Measurements from ENCODE around the gene URM1. TPM values are rescaled to one million over a fixed set of nuclear protein-coding genes. Genes with fewer than 3 reads are reported as not detected.
A peak's percentile ranks its signal among the peaks of the same experiment; 100 is the strongest.

The URM1 gene
- total and polyA plus RNA-seq, 10 of the 15 experiments (the other 5 are each of a cell fraction or from before 2014, with no cell fraction given), result 7.9 to 75.8 (median 63.7) TPM

GRCh38 chr9:128412120-128412790, 41.1 kb downstream of the URM1 start:
- in situ Hi-C loops (cut with MboI), result no loop called here
- no peak for FAIRE-seq
- BruUV-seq (replicated peaks), result no TSS peak
- TF ChIP-seq TCF12 (IDR thresholded peaks at IDR 0.05; ENCODE audit: low read depth, low read length) (no peak), YBX1 (IDR thresholded peaks at IDR 0.05) (no peak), YY1 (IDR thresholded peaks at IDR 0.05; ENCODE audit: low read depth, low read length) (peak; percentile 69), NFYB (IDR thresholded peaks at IDR 0.05; ENCODE audit: insufficient read depth, low read depth, low read length) (no peak), CBX3 (IDR thresholded peaks at IDR 0.05; ENCODE audit: borderline replicate concordance, low read depth) (no peak), EED (IDR thresholded peaks at IDR 0.05; ENCODE audit: low read depth) (no peak), PML (IDR thresholded peaks at IDR 0.05; ENCODE audit: low read length) (no peak), CHD2 (IDR thresholded peaks at IDR 0.05; ENCODE audit: borderline replicate concordance, low read depth, low read length) (no peak), BRCA1 (IDR thresholded peaks at IDR 0.05; ENCODE audit: low read depth, low read length) (no peak), ZBED1 (IDR thresholded peaks at IDR 0.05; ENCODE audit: borderline replicate concordance) (no peak), BCLAF1 (IDR thresholded peaks at IDR 0.05) (no peak), POLR2A (IDR thresholded peaks at IDR 0.05; ENCODE audit: low read depth, low read length) (no peak), MAX (IDR thresholded peaks at IDR 0.05; ENCODE audit: low read depth, low read length) (no peak)
- TF ChIP-seq, protein P1, sequence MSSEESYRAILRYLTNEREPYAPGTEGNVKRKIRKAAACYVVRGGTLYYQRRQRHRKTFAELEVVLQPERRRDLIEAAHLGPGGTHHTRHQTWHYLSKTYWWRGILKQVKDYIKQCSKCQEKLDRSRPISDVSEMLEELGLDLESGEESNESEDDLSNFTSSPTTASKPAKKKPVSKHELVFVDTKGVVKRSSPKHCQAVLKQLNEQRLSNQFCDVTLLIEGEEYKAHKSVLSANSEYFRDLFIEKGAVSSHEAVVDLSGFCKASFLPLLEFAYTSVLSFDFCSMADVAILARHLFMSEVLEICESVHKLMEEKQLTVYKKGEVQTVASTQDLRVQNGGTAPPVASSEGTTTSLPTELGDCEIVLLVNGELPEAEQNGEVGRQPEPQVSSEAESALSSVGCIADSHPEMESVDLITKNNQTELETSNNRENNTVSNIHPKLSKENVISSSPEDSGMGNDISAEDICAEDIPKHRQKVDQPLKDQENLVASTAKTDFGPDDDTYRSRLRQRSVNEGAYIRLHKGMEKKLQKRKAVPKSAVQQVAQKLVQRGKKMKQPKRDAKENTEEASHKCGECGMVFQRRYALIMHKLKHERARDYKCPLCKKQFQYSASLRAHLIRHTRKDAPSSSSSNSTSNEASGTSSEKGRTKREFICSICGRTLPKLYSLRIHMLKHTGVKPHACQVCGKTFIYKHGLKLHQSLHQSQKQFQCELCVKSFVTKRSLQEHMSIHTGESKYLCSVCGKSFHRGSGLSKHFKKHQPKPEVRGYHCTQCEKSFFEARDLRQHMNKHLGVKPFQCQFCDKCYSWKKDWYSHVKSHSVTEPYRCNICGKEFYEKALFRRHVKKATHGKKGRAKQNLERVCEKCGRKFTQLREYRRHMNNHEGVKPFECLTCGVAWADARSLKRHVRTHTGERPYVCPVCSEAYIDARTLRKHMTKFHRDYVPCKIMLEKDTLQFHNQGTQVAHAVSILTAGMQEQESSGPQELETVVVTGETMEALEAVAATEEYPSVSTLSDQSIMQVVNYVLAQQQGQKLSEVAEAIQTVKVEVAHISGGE (CRISPR knock-in tag; IDR thresholded peaks at IDR 0.05), result no peak
- TF ChIP-seq, protein P2, sequence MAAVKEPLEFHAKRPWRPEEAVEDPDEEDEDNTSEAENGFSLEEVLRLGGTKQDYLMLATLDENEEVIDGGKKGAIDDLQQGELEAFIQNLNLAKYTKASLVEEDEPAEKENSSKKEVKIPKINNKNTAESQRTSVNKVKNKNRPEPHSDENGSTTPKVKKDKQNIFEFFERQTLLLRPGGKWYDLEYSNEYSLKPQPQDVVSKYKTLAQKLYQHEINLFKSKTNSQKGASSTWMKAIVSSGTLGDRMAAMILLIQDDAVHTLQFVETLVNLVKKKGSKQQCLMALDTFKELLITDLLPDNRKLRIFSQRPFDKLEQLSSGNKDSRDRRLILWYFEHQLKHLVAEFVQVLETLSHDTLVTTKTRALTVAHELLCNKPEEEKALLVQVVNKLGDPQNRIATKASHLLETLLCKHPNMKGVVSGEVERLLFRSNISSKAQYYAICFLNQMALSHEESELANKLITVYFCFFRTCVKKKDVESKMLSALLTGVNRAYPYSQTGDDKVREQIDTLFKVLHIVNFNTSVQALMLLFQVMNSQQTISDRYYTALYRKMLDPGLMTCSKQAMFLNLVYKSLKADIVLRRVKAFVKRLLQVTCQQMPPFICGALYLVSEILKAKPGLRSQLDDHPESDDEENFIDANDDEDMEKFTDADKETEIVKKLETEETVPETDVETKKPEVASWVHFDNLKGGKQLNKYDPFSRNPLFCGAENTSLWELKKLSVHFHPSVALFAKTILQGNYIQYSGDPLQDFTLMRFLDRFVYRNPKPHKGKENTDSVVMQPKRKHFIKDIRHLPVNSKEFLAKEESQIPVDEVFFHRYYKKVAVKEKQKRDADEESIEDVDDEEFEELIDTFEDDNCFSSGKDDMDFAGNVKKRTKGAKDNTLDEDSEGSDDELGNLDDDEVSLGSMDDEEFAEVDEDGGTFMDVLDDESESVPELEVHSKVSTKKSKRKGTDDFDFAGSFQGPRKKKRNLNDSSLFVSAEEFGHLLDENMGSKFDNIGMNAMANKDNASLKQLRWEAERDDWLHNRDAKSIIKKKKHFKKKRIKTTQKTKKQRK (IDR thresholded peaks at IDR 0.05; ENCODE audit: low read depth, low read length), result no peak

More at GRCh38 chr9:128412120-128412790, 41.1 kb downstream of the URM1 start:
- Histone ChIP-seq H3K27ac (ENCODE audit: control insufficient read depth, insufficient read depth) (no peak overlapping the region), H2AFZ (ENCODE audit: control insufficient read depth, low read depth, low read length) (no peak overlapping the region), H4K20me1 (ENCODE audit: control insufficient read depth, insufficient read depth) (no peaks in the 10 kb centered on the region), H3K36me3 (ENCODE audit: control insufficient read depth in 2 of 2, insufficient read depth in 2 of 2, low read length in 1 of 2) (no peaks in the 10 kb centered on the region), H3K4me1 (ENCODE audit: control insufficient read depth, insufficient read depth, low read length) (no peaks in the 10 kb centered on the region), H3K4me2 (ENCODE audit: control insufficient read depth, insufficient read depth) (no peak overlapping the region), H3K9ac (ENCODE audit: control insufficient read depth, insufficient read depth, low read length) (no peak overlapping the region), H3K9me3 (replicated peaks; ENCODE audit: control insufficient read depth, insufficient read depth, low read length) (no peaks in the 10 kb centered on the region), H3K4me3 (no peak overlapping the region), H3K27me3 (replicated peaks in 1 of 2; ENCODE audit: control insufficient read depth in 2 of 2, insufficient read depth in 2 of 2, low read length in 1 of 2) (peaks cover 1 to 5% of the 10 kb centered on the region in 2 experiments; a peak in 3 of 4 replicates), H3K79me2 (ENCODE audit: control insufficient read depth, insufficient read depth, low read length) (no peaks in the 10 kb centered on the region)
- SMC1A ChIA-PET (ENCODE audit: uncharacterized antibody, unreplicated experiment), result interaction anchor here (0.9 to 2.0 kb wide), 3 partner anchors 49 to 119 kb away, joined by 3 to 4 read pairs (median 4); no protein-coding TSS in a partner anchor
- CTCF ChIA-PET, result interaction anchor here (1.0 to 3.2 kb wide), 5 partner anchors 8 to 117 kb away, joined by 3 to 21 read pairs (median 4); partner anchors contain the start of gene URM1
- 8% methylated on average over 13 of the region's 13 CpGs for WGBS (ENCODE audit: insufficient coverage, insufficient replicate concordance, low lambda C conversion rate, missing lambda C conversion rate)
- intact Hi-C loops (cut with micrococcal nuclease; ENCODE audit: unreplicated experiment), result loop anchor here (5.0 kb wide), 1 partner anchor 50 kb away; no protein-coding TSS in a partner anchor
- DNase-seq (ENCODE audit: low read depth, low spot score) (no peak), ATAC-seq (peak; percentile 57)
- RAD21 ChIA-PET (ENCODE audit: unreplicated experiment), result interaction anchor here (1.0 kb wide), 1 partner anchor 50 kb away, joined by 3 read pairs; no protein-coding TSS in a partner anchor
- POLR2A ChIA-PET, result interaction anchor here (1.2 kb wide), 1 partner anchor 50 kb away, joined by 3 read pairs; no protein-coding TSS in a partner anchor

Data from GM12878 (cell line).